Parietal lobe (tissue), 1 donor: ENCODE results near the gene MAP1A. TPM values are rescaled to one million over a fixed set of nuclear protein-coding genes. Genes with fewer than 3 reads are reported as not detected.

Experiments used
- total RNA-seq: library from RNA; depleted of rRNA; stranded (reverse); fragments of >200 nt; gene quantifications from one replicate; pipeline ENCODE4 v1.2.3, GENCODE V29; 2014

MAP1A gene
- 48.2 TPM for total RNA-seq

DNA sequence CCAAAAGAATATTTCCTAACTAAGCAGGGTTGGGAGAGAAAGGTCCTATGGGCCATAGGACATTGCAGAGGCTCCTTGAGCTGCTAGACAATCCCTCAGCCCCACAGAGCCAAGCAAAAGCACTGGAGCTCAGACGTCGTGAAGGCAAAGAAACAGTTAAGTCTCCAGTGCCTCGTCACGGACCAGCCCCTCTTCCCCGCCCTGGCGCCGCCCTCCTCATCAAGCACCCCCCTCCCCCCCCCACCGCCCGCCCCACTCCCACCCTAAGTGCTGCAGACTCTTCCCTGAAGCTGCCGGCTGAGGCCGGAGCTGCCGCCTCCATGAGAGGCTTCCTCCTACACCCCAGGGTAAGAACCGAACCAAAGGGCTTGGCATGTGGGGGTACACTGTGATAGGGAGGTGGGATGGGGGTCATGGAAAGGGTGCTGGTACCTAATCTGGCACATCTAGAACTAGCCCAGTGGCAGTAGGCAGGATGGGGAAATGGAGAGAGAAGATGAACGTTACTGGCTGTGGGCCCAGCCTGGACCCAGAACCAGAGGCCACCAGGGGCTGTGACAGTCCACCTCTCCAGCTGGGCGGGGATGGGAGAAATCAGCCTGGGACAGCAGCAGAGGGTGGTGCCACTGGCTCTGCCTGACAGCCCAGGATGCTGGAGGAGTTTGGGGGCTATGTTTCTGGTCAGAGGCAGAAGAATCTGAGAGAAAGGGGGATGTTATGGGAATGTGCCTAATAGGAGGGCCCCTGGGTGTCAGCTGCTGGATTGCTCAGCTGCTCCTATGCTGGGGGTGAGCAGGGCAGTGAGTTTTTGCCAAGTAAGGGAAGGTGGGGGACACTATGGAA is at the start of gene MAP1A:
MAP1A (plus strand) TSS at position 255 of the 843 bp plus-strand sequence. CDS start 3,866 bp downstream, outside the sequence.

DNA sequence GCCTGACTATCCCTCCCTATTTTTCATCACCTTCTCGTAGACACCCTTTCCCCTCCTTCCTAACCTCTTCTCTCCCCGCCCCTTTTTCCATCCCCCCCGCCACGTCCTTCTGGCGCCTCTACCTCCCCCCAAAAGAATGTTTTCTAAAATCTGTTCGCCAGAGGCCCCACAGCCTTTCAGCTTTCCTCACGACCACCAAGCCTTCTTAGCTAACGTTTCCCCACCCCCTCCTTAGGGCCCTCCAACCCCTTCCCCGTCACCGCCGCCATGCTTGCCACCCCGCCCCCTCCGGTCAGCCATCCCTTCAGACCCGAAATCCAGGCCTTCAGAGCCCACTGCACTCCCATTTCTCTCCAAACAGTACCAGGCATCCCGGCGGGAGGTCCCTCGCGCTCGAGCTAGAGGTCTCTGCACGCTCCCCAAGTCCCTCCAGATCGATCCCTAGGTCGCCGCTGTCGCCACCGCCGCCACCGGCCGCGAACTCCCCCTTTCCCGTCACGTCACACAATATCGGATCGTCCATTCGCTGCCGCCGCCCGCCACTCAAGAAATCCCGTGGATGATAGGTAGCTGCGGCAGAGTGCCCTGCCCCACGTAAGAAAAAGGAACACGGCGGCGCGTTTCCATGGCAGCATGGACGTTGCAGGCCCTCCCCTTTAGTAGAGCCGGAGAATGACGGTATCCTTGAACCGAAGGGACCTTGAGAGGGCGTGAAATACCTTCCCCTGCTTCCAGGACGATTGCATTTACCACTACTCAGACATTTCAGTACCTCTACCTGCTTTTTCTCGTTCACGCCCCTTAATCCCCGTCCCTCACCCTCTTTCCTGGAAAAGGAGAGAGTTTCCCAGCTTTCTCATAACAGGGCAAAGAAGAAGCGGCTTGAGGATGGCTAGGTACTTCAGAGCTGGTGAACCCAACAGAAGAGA is 24.5 kb upstream of the MAP1A start, which contains the start of gene TP53BP1:
TP53BP1 (minus strand) TSS at position 484 of the 929 bp plus-strand sequence; CDS start at position 371, 113 bp downstream.

Other genes with a start within 250 kb of the MAP1A start
- gene TGM7, start 215.4 kb upstream of the MAP1A start, total RNA-seq = not detected
- gene LCMT2, start 187.0 kb upstream of the MAP1A start, total RNA-seq = 19.1 TPM
- 47.6 TPM for gene ZSCAN29, start 146.6 kb upstream of the MAP1A start, total RNA-seq
- 25.7 TPM for gene TUBGCP4, start 146.5 kb upstream of the MAP1A start, total RNA-seq
- gene TP53BP1, start 24.5 kb upstream of the MAP1A start, total RNA-seq = 258 TPM
- gene PPIP5K1, start 72.6 kb downstream of the MAP1A start, total RNA-seq = 99.2 TPM
- gene CKMT1B, start 76.4 kb downstream of the MAP1A start, total RNA-seq = 11.9 TPM
- gene STRC, start 101.2 kb downstream of the MAP1A start, total RNA-seq = 1.6 TPM
- 18.2 TPM for gene CATSPER2, start 131.2 kb downstream of the MAP1A start, total RNA-seq
- gene CKMT1A, start 176.3 kb downstream of the MAP1A start, total RNA-seq = 12.2 TPM
- gene PDIA3, start 228.8 kb downstream of the MAP1A start, total RNA-seq = 34.1 TPM